SK-N-MC (cell line): ENCODE measurements around the gene HTR2B.

Source experiments
- EZH2 ChIP-seq: fragments of 200-600 bp; sonication (generic); IDR thresholded peaks from one replicate; pipeline ENCODE4 v1.6.1; 2017; ENCODE audit warnings: antibody characterized with exemption
- FOXP2 ChIP-seq: optimal IDR thresholded peaks from 2 replicates; pipeline ENCODE3; 2011; ENCODE audit warnings: mild to moderate bottlenecking, moderate library complexity; ENCODE audit not compliant: insufficient read depth; ENCODE audit errors: extremely low read length, control extremely low read depth
- POLR2AphosphoS5 ChIP-seq: IDR thresholded peaks from 2 replicates; pipeline ENCODE4 v1.6.1; 2012; ENCODE audit warnings: mild to moderate bottlenecking, low read depth, low read length, borderline replicate concordance

- no peak for TF ChIP-seq POLR2AphosphoS5
- TF ChIP-seq EZH2 = no peak
- TF ChIP-seq FOXP2 = no peak
Measured at GRCh38 chr2:231059756-231060155, 65.1 kb downstream of the HTR2B start.
